ENCODE results near the gene AFAP1. TPM values are rescaled to one million over a fixed set of nuclear protein-coding genes. Genes with fewer than 3 reads are reported as not detected.

The AFAP1 gene
- total RNA-seq, 2 donors from 2014 or later: 7.2 to 9.1 TPM

- H3K9me3 Mint-ChIP-seq: no peaks in the 10 kb centered on the region
- ATAC-seq (no peak), DNase-seq (ENCODE audit: low spot score) (no peak)
- H3K4me1 Mint-ChIP-seq (ENCODE audit: low read depth in 2 of 2): peaks cover 20 to 23% of the 10 kb centered on the region in 2 donors
- H3K27me3 Mint-ChIP-seq: peaks cover 7 to 31% of the 10 kb centered on the region in 2 donors
- H3K27ac Mint-ChIP-seq: no peak overlapping the region
- no peak overlapping the region for H3K4me3 Mint-ChIP-seq
- H3K36me3 Mint-ChIP-seq: no peaks in the 10 kb centered on the region
Observed at GRCh38 chr4:7899184-7899869, 40.3 kb downstream of the AFAP1 start.

- ATAC-seq: no peak
- Mint-ChIP-seq H3K27ac (no peak overlapping the region), H3K4me1 (ENCODE audit: low read depth in 2 of 2) (peaks cover 20% of the 10 kb centered on the region in 2 donors), H3K4me3 (no peak overlapping the region), H3K36me3 (no peaks in the 10 kb centered on the region), H3K9me3 (no peaks in the 10 kb centered on the region), H3K27me3 (peaks cover 7 to 28% of the 10 kb centered on the region in 2 donors)
- no peak for DNase-seq (ENCODE audit: low spot score)
Observed at GRCh38 chr4:7898385-7898784, 41.3 kb downstream of the AFAP1 start.

- H3K27ac Mint-ChIP-seq: no peak overlapping the region
- no peaks in the 10 kb centered on the region for H3K9me3 Mint-ChIP-seq
- ATAC-seq: no peak
- H3K27me3 Mint-ChIP-seq: peaks cover 7 to 25% of the 10 kb centered on the region in 2 donors
- no peak for DNase-seq (ENCODE audit: low spot score)
- peaks cover 17% of the 10 kb centered on the region in 2 donors for H3K4me1 Mint-ChIP-seq (ENCODE audit: low read depth in 2 of 2)
- no peaks in the 10 kb centered on the region for H3K36me3 Mint-ChIP-seq
- H3K4me3 Mint-ChIP-seq: no peak overlapping the region
Observed at GRCh38 chr4:7897811-7898210, 41.9 kb downstream of the AFAP1 start.

GRCh38 chr4:7894677-7895181 lies 44.9 kb downstream of the AFAP1 start:
- H3K36me3 Mint-ChIP-seq: no peaks in the 10 kb centered on the region
- DNase-seq (ENCODE audit: low spot score) (no peak), ATAC-seq (no peak)
- peaks cover 5 to 6% of the 10 kb centered on the region in 2 donors for H3K4me1 Mint-ChIP-seq (ENCODE audit: low read depth in 2 of 2)
- no peak overlapping the region for H3K4me3 Mint-ChIP-seq
- peaks cover 0 to 19% of the 10 kb centered on the region in 2 donors for H3K27me3 Mint-ChIP-seq
- no peak overlapping the region for H3K27ac Mint-ChIP-seq
- no peaks in the 10 kb centered on the region for H3K9me3 Mint-ChIP-seq

- Mint-ChIP-seq H3K27me3 (peaks cover 0 to 15% of the 10 kb centered on the region in 2 donors), H3K36me3 (no peaks in the 10 kb centered on the region), H3K4me3 (no peak overlapping the region), H3K27ac (no peak overlapping the region), H3K9me3 (no peaks in the 10 kb centered on the region), H3K4me1 (ENCODE audit: low read depth in 2 of 2) (peaks cover 4 to 5% of the 10 kb centered on the region in 2 donors)
- DNase-seq (ENCODE audit: low spot score) (no peak), ATAC-seq (no peak)
Observed at GRCh38 chr4:7894098-7894676, 45.5 kb downstream of the AFAP1 start.

- H3K27ac Mint-ChIP-seq: no peak overlapping the region
- no peaks in the 10 kb centered on the region for H3K9me3 Mint-ChIP-seq
- peaks cover 1% of the 10 kb centered on the region for H3K36me3 Mint-ChIP-seq
- peaks cover under 1 to 14% of the 10 kb centered on the region in 2 donors for H3K27me3 Mint-ChIP-seq
- no peak for DNase-seq (ENCODE audit: low spot score)
- peaks cover 4 to 5% of the 10 kb centered on the region in 2 donors for H3K4me1 Mint-ChIP-seq (ENCODE audit: low read depth in 2 of 2)
- no peak overlapping the region for H3K4me3 Mint-ChIP-seq
- no peak for ATAC-seq
Observed at GRCh38 chr4:7893539-7893938, 46.1 kb downstream of the AFAP1 start.

GRCh38 chr4:7892212-7893019 lies 47.2 kb downstream of the AFAP1 start:
- ATAC-seq: no peak
- Mint-ChIP-seq H3K36me3 (peaks cover 8% of the 10 kb centered on the region), H3K27ac (no peak overlapping the region), H3K9me3 (no peaks in the 10 kb centered on the region), H3K4me3 (no peak overlapping the region), H3K27me3 (peaks cover 8 to 16% of the 10 kb centered on the region in 2 donors), H3K4me1 (ENCODE audit: low read depth in 2 of 2) (peaks cover 0 to 4% of the 10 kb centered on the region in 2 donors)
- no peak for DNase-seq (ENCODE audit: low spot score)

GRCh38 chr4:7890635-7891393 lies 48.8 kb downstream of the AFAP1 start:
- H3K36me3 Mint-ChIP-seq: peaks cover 8% of the 10 kb centered on the region
- H3K4me3 Mint-ChIP-seq: no peak overlapping the region
- H3K4me1 Mint-ChIP-seq (ENCODE audit: low read depth in 2 of 2): no peaks in the 10 kb centered on the region
- DNase-seq (ENCODE audit: low spot score) (no peak), ATAC-seq (no peak)
- H3K27ac Mint-ChIP-seq: no peak overlapping the region
- peaks cover 8 to 17% of the 10 kb centered on the region in 2 donors for H3K27me3 Mint-ChIP-seq
- H3K9me3 Mint-ChIP-seq: no peaks in the 10 kb centered on the region

GRCh38 chr4:7887436-7887835 lies 52.2 kb downstream of the AFAP1 start:
- Mint-ChIP-seq H3K27ac (no peak overlapping the region), H3K36me3 (peaks cover 8% of the 10 kb centered on the region)

GRCh38 chr4:7886007-7886973 lies 53.4 kb downstream of the AFAP1 start:
- Mint-ChIP-seq H3K4me3 (no peak overlapping the region), H3K9me3 (no peaks in the 10 kb centered on the region), H3K4me1 (ENCODE audit: low read depth in 2 of 2) (peaks cover 0 to 6% of the 10 kb centered on the region in 2 donors), H3K27me3 (peaks cover 8 to 17% of the 10 kb centered on the region in 2 donors), H3K27ac (no peak overlapping the region), H3K36me3 (peaks cover 8% of the 10 kb centered on the region)
- DNase-seq (ENCODE audit: low spot score): no peak
- no peak for ATAC-seq

More at GRCh38 chr4:7887436-7887835, 52.2 kb downstream of the AFAP1 start:
- H3K27me3 Mint-ChIP-seq: peaks cover 8 to 19% of the 10 kb centered on the region in 2 donors
- H3K9me3 Mint-ChIP-seq: no peaks in the 10 kb centered on the region
- peaks cover 0 to 5% of the 10 kb centered on the region in 2 donors for H3K4me1 Mint-ChIP-seq (ENCODE audit: low read depth in 2 of 2)
- DNase-seq (ENCODE audit: low spot score) (no peak), ATAC-seq (no peak)
- no peak overlapping the region for H3K4me3 Mint-ChIP-seq

GRCh38 chr4:7885216-7886006 lies 54.2 kb downstream of the AFAP1 start:
- H3K4me1 Mint-ChIP-seq (ENCODE audit: low read depth in 2 of 2): peaks cover 4 to 13% of the 10 kb centered on the region in 2 donors

GRCh38 chr4:7880683-7881082 lies 59.0 kb downstream of the AFAP1 start:
- no peak overlapping the region for H3K4me3 Mint-ChIP-seq
- no peaks in the 10 kb centered on the region for H3K9me3 Mint-ChIP-seq
- H3K4me1 Mint-ChIP-seq (ENCODE audit: low read depth in 2 of 2): peaks cover 13 to 25% of the 10 kb centered on the region in 2 donors
- no peak overlapping the region for H3K27ac Mint-ChIP-seq
- ATAC-seq (no peak), DNase-seq (ENCODE audit: low spot score) (no peak)
- H3K27me3 Mint-ChIP-seq: peaks cover 6 to 10% of the 10 kb centered on the region in 2 donors
- no peaks in the 10 kb centered on the region for H3K36me3 Mint-ChIP-seq

More at GRCh38 chr4:7885216-7886006, 54.2 kb downstream of the AFAP1 start:
- Mint-ChIP-seq H3K9me3 (no peaks in the 10 kb centered on the region), H3K36me3 (peaks cover 8% of the 10 kb centered on the region), H3K27me3 (peaks cover 8 to 15% of the 10 kb centered on the region in 2 donors), H3K27ac (no peak overlapping the region), H3K4me3 (no peak overlapping the region)
- DNase-seq (ENCODE audit: low spot score): no peak
- ATAC-seq: no peak
